Measurements from ENCODE around the gene PGM2L1.

- TF ChIP-seq CTCF (IDR thresholded peaks at IDR 0.05) (no peak), POLR2A (IDR thresholded peaks at IDR 0.05) (no peak)
These were observed 117.7 kb downstream of the PGM2L1 start for GRCh38 chr11:74280494-74280893.
